SJCRH30 (cell line): ENCODE data around the gene FAM237B. TPM values are rescaled to one million over a fixed set of nuclear protein-coding genes. Genes with fewer than 3 reads are reported as not detected.

Experiments
- DNase-seq, 2 experiments: peaks; one replicate each; pipeline ENCODE4 v3.0.0-alpha.2; 2015 to 2020
- H3K27ac ChIP-seq: fragments of 250-450 bp; sonication (Bioruptor Pico); 2 replicates; pipeline ENCODE4 v1.5.1; 2020; ENCODE audit warnings: mild to moderate bottlenecking, moderate library complexity
- H3K27me3 ChIP-seq: fragments of 250-450 bp; sonication (Bioruptor Pico); 2 replicates; pipeline ENCODE4 v1.5.1; 2020; ENCODE audit warnings: mild to moderate bottlenecking, moderate library complexity
- H3K36me3 ChIP-seq: fragments of 250-450 bp; sonication (Bioruptor Pico); 2 replicates; pipeline ENCODE4 v1.5.1; 2020; ENCODE audit warnings: mild to moderate bottlenecking, moderate library complexity
- H3K4me1 ChIP-seq: fragments of 250-450 bp; sonication (Bioruptor Pico); 2 replicates; pipeline ENCODE4 v1.5.1; 2020; ENCODE audit warnings: mild to moderate bottlenecking, moderate library complexity
- H3K4me3 ChIP-seq: fragments of 250-450 bp; sonication (Bioruptor Pico); 2 replicates; pipeline ENCODE4 v1.5.1; 2020; ENCODE audit warnings: mild to moderate bottlenecking, moderate library complexity
- H3K9me3 ChIP-seq: fragments of 250-450 bp; sonication (Bioruptor Pico); replicated peaks from 2 replicates; pipeline ENCODE4 v1.5.1; 2020; ENCODE audit warnings: mild to moderate bottlenecking, moderate library complexity
- total RNA-seq: library from RNA; depleted of rRNA; stranded (reverse); fragments of >200 nt; shearing (Covaris generic); gene quantifications from 2 replicates; pipeline ENCODE4 v1.2.3, GENCODE V29; 2014; rRNA removed

The FAM237B gene
- total RNA-seq, 1 experiment from 2014 or later = not detected

GRCh38 chr7:90269163-90269562, 51.9 kb downstream of the FAM237B start:
- no peaks in the 10 kb centered on the region for H3K27me3 ChIP-seq
- no peaks in the 10 kb centered on the region for H3K36me3 ChIP-seq
- H3K27ac ChIP-seq = no peak overlapping the region
- no peak overlapping the region for H3K4me3 ChIP-seq
- no peaks in the 10 kb centered on the region for H3K4me1 ChIP-seq
- H3K9me3 ChIP-seq = no peaks in the 10 kb centered on the region
- DNase-seq = no peak

DNA sequence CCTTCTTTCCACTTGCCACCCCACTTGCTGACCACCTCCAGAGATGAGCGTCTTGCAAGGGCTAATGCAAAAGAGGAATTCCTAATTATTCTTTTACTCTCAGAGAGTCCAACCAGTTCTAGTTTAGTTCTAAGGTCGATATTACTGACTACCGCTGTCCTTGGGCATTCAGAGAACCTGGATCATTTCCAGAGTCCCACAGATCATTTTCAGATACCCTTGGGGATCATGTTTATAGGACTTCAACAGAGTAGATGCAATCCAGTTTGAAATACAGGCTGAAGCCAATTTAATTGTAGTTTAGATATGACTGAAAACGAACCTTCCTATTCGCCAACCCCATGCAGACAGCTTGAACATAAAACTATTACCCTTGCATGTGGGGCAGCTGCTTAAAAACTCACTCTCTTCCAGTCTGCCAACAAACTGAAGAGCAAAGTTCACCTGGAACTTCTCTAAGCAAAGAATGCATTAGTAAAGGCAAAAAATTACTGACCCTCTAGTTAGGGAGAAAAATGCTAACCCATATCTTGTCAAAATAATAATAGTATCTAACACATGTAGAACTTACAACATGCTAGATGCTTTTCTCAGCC, 53.7 kb downstream of the FAM237B start:
- Histone ChIP-seq H3K4me1 (no peaks in the 10 kb centered on the region), H3K36me3 (no peaks in the 10 kb centered on the region), H3K4me3 (no peak overlapping the region), H3K27ac (no peak overlapping the region), H3K9me3 (no peaks in the 10 kb centered on the region), H3K27me3 (no peaks in the 10 kb centered on the region)
- DNase-seq = no peak

DNA sequence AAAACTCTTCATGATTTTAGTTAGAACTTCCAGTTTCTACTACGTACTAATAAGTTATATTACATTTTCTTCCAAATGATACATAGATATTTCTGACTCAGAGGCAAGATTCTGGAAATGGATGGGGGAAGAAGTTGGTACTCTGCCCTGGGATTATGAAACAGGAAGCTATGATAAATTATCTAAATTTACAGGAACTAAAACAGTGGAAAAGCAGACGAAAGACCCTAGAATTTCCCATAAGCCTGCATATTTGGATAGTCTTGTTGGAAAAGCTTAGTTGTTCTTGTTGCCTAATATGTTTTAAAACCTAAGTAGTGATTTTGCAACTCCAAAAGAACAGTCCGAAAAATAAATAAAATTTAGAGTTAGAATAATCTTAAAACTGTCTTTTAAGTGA, 54.3 kb downstream of the FAM237B start:
- DNase-seq = no peak
- no peak overlapping the region for H3K27ac ChIP-seq

More for the DNA sequence above, 54.3 kb downstream of the FAM237B start:
- Histone ChIP-seq H3K27me3 (no peaks in the 10 kb centered on the region), H3K4me1 (no peaks in the 10 kb centered on the region), H3K9me3 (no peaks in the 10 kb centered on the region), H3K4me3 (no peak overlapping the region), H3K36me3 (no peaks in the 10 kb centered on the region)

Other genes starting within 250 kb of the FAM237B start
- 0.55 TPM in 1 of 2 replicates, not detected in the other for gene STEAP1, start 166.8 kb downstream of the FAM237B start, total RNA-seq
- 0.08 and 0.10 TPM in 2 replicates for gene STEAP2, start 109.6 kb downstream of the FAM237B start, total RNA-seq
- 0.76 and 1.8 TPM in 2 replicates for gene CFAP69, start 76.1 kb downstream of the FAM237B start, total RNA-seq
- gene GTPBP10, start 25.4 kb upstream of the FAM237B start, total RNA-seq = 22.4 and 25.1 TPM in 2 replicates
- gene CLDN12, start 82.2 kb upstream of the FAM237B start, total RNA-seq = 39.5 and 44.4 TPM in 2 replicates
- not detected in 2 replicates for gene PTTG1IP2, start 148.3 kb upstream of the FAM237B start, total RNA-seq